K562 (cell line): ENCODE data around the gene RXYLT1. TPM values are rescaled to one million over a fixed set of nuclear protein-coding genes. Genes with fewer than 3 reads are reported as not detected.

Experiments
- ATAC-seq: fragments of 200-7000 bp; cut with Tn5 transposase; 3 replicates; pipeline ENCODE4 v1.9.1; 2020; ENCODE audit warnings: moderate library complexity
- BruUV-seq: library from RNA; stranded (reverse); fragments of 400-500 nt; replicated peaks from 2 replicates; lab custom pipeline; 2021; lab: Mats Ljungman, UMichigan
- CTCF ChIA-PET: fragments of 300-600 bp; formaldehyde crosslinking; extraction: SDS; loops from one replicate; lab custom pipeline; 2021; ENCODE audit warnings: low intra/inter-chr PET ratio; lab: Yijun Ruan, JAX
- POLR2A ChIA-PET: fragments of 300-600, 350-650 bp; sonication (Branson Sonifier 250); formaldehyde crosslinking; extraction: SDS; loops from one replicate; lab custom pipeline; 2021; ENCODE audit warnings: antibody characterized with exemption, inconsistent platforms; lab: Yijun Ruan, JAX
- DNase-seq, 4 experiments: peaks; one replicate each; pipeline versions ENCODE4 v3.0.0 to v3.0.0-alpha.2; 2011 to 2018; ENCODE audit warnings: low spot score in 3 of 4, mixed read lengths in 3 of 4; ENCODE audit errors: extremely low read depth in 1 of 4
- FAIRE-seq: peaks from 2 replicates; lab custom pipeline; 2011; peaks lifted over from hg19 to GRCh38; lab: Jason Lieb, UNC
- H2AFZ ChIP-seq: 2 replicates; pipeline ENCODE4 v1.6.0; 2011; ENCODE audit warnings: low read depth, low read length, control low read depth, inconsistent platforms
- H3K27ac ChIP-seq: fragments of 200-600 bp; 3 replicates; pipeline ENCODE4 v1.8.0; 2011; ENCODE audit warnings: low read depth, mild to moderate bottlenecking, control low read depth, inconsistent platforms, low read length, moderate library complexity, mixed read lengths; ENCODE audit errors: extremely low read depth
- H3K27me3 ChIP-seq, 2 experiments: fragments of 300-600 bp in 1 of 2; 2 replicates in 1 of 2; 3 replicates in 1 of 2; pipeline versions ENCODE4 v1.6.0 to v1.8.0; 2011; ENCODE audit warnings: inconsistent platforms in 2 of 2, low read length in 2 of 2, mild to moderate bottlenecking in 1 of 2, mixed read lengths in 1 of 2, moderate library complexity in 1 of 2; ENCODE audit not compliant: control insufficient read depth in 2 of 2, insufficient read depth in 2 of 2
- H3K36me3 ChIP-seq: fragments of 300-600 bp; 3 replicates; pipeline ENCODE4 v1.8.0; 2011; ENCODE audit warnings: mild to moderate bottlenecking, low read length, inconsistent platforms; ENCODE audit not compliant: control insufficient read depth, insufficient read depth
- H3K4me1 ChIP-seq, 2 experiments: fragments of 200-600 bp in 1 of 2; replicated peaks in 1 of 2; 2 replicates in 1 of 2; 3 replicates in 1 of 2; pipeline versions ENCODE4 v1.5.1 to v1.8.0; 2011; ENCODE audit warnings: inconsistent platforms in 2 of 2, low read length in 2 of 2, mild to moderate bottlenecking in 1 of 2, mixed read lengths in 1 of 2, moderate library complexity in 1 of 2; ENCODE audit not compliant: control insufficient read depth in 2 of 2, insufficient read depth in 2 of 2
- H3K4me2 ChIP-seq: 2 replicates; pipeline ENCODE4 v1.6.1; 2011; ENCODE audit warnings: low read length, control low read depth, inconsistent platforms, mixed read lengths; ENCODE audit not compliant: insufficient read depth
- H3K4me3 ChIP-seq: fragments of 200-600 bp; sonication (generic), shearing (Covaris generic); 2 replicates; pipeline ENCODE4 v1.5.1; 2016; ENCODE audit warnings: control low read depth, inconsistent platforms
- H3K79me2 ChIP-seq: fragments of 200-600 bp; 3 replicates; pipeline ENCODE4 v1.8.0; 2011; ENCODE audit warnings: low read length, inconsistent platforms; ENCODE audit not compliant: control insufficient read depth, insufficient read depth
- H3K9ac ChIP-seq, 2 experiments: 2 replicates each; pipeline versions ENCODE4 v1.6.0 to v1.6.1; 2011; ENCODE audit warnings: low read depth in 2 of 2, low read length in 2 of 2, control low read depth in 1 of 2, inconsistent platforms in 1 of 2, mild to moderate bottlenecking in 1 of 2, mixed read lengths in 1 of 2; ENCODE audit not compliant: insufficient read depth in 1 of 2
- H3K9me1 ChIP-seq: one replicate; pipeline ENCODE4 v1.6.0; 2011; ENCODE audit warnings: inconsistent platforms, mild to moderate bottlenecking, low read length, moderate library complexity; ENCODE audit not compliant: control insufficient read depth, insufficient read depth
- H3K9me3 ChIP-seq: replicated peaks from 2 replicates; pipeline ENCODE4 v1.5.1; 2011; ENCODE audit warnings: low read depth, low read length, inconsistent platforms; ENCODE audit not compliant: control insufficient read depth, insufficient read depth
- H4K20me1 ChIP-seq: replicated peaks from 2 replicates; pipeline ENCODE4 v1.6.1; 2011; ENCODE audit warnings: low read length, inconsistent platforms, mixed read lengths; ENCODE audit not compliant: control insufficient read depth, insufficient read depth
- ATF3 ChIP-seq, 2 experiments: fragments of 450-650 bp in 1 of 2; sonication (generic) in 1 of 2; formaldehyde crosslinking in 1 of 2; IDR thresholded peaks in 1 of 2; conservative IDR thresholded peaks in 1 of 2; 2 replicates each; pipeline versions ENCODE4 v1.6.1 to v1.8.1; 2016 to 2023; ENCODE audit warnings: mild to moderate bottlenecking in 2 of 2, moderate library complexity in 2 of 2, inconsistent platforms in 1 of 2, missing genetic modification reagents in 1 of 2
- CBX2 ChIP-seq: fragments of 200-600 bp; sonication (generic); IDR thresholded peaks from one replicate; pipeline ENCODE4 v1.6.1; 2012; ENCODE audit warnings: mild to moderate bottlenecking, low read length, inconsistent platforms; ENCODE audit not compliant: insufficient read depth, poor library complexity, severe bottlenecking
- RBBP5 ChIP-seq: fragments of 200-600 bp; sonication (generic); IDR thresholded peaks from 2 replicates; pipeline ENCODE4 v1.6.1; 2012; ENCODE audit warnings: borderline replicate concordance, mild to moderate bottlenecking, low read length, control low read depth, inconsistent platforms; ENCODE audit not compliant: insufficient read depth, poor library complexity, severe bottlenecking
- SIN3B ChIP-seq: fragments of 450-650 bp; IDR thresholded peaks from 2 replicates; pipeline ENCODE4 v1.6.1; 2017; ENCODE audit warnings: low read depth, mild to moderate bottlenecking, moderate library complexity
- WGBS: fragments of 100-300 bp; shearing (Covaris generic); methylation state at CpG from one replicate; pipeline ENCODE4 v1.1.6; 2016; ENCODE audit warnings: low coverage, mixed read lengths; ENCODE audit not compliant: insufficient coverage; ENCODE audit errors: missing lambda C conversion rate; 5-methylcytosine and 5-hydroxymethylcytosine counted together
- in situ Hi-C: fragments of 300-500 bp; cut with MboI; formaldehyde crosslinking; loops from 4 replicates; pipeline ENCODE4 v1.15.0; 2018; ENCODE audit warnings: inconsistent platforms, mixed read lengths
- intact Hi-C: fragments of 100-400 bp; cut with micrococcal nuclease; formaldehyde crosslinking; loops from 2 replicates; pipeline ENCODE4 v1.14.2; 2022
- polyA plus RNA-seq, 8 experiments: library from polyadenylated mRNA; depleted of rRNA in 4 of 8; stranded (reverse) in 5 of 8; unstranded in 3 of 8; fragments of >200 nt; fragmentation: Nextera tagmentation in 2 of 8; fragmentation: Illumina TruSeq in 1 of 8; extraction: Ambion mirVana in 2 of 8; extraction: Trizol in 1 of 8; gene quantifications; 2 replicates each; pipeline versions ENCODE4 v1.2.1 to v1.2.3, GENCODE V29; 2011 to 2014; ENCODE audit warnings: inconsistent platforms in 1 of 8, missing spikeins in 1 of 8
- total RNA-seq, 7 experiments: library from RNA; depleted of rRNA in 6 of 7; stranded (reverse); fragments of >200 nt in 6 of 7; fragmentation: Illumina TruSeq in 2 of 7; extraction: Trizol in 2 of 7; gene quantifications; 2 replicates each; pipeline versions ENCODE4 v1.2.1 to v1.2.3, GENCODE V29; 2011 to 2021; ENCODE audit warnings: low replicate concordance in 1 of 7

The RXYLT1 gene
- total and polyA plus RNA-seq, 9 of the 15 experiments (the other 6 are each of a cell fraction or from before 2014, with no cell fraction given), result 6.7 to 26.5 (median 20.9) TPM

GRCh38 chr12:63821781-63822251 lies 42.1 kb downstream of the RXYLT1 start:
- no peak for FAIRE-seq
- Histone ChIP-seq H3K9me3 (no peaks in the 10 kb centered on the region), H3K4me3 (no peak overlapping the region), H3K9ac (peak overlapping the region in 1 of 2 experiments; percentile 26; a peak in 1 of 4 replicates), H3K9me1 (no peaks in the 10 kb centered on the region), H3K4me1 (peaks cover 0 to 5% of the 10 kb centered on the region in 2 experiments; a peak in 1 of 5 replicates), H3K79me2 (no peaks in the 10 kb centered on the region), H3K36me3 (no peaks in the 10 kb centered on the region), H2AFZ (no peak overlapping the region), H3K27me3 (peaks cover 4 to 19% of the 10 kb centered on the region in 2 experiments; a peak in 4 of 5 replicates), H3K27ac (no peak overlapping the region), H4K20me1 (no peaks in the 10 kb centered on the region), H3K4me2 (no peak overlapping the region)
- no peak for ATAC-seq
- WGBS, result 25% methylated on average over 31 of the region's 38 CpGs
- DNase-seq, result no peak
- in situ Hi-C loops, result loop anchor here (25.0 kb wide), 1 partner anchor 410 kb away; no protein-coding TSS in a partner anchor
- TF ChIP-seq SIN3B (no peak), ATF3 (IDR thresholded peaks at IDR 0.05) (no peak), ATF3 (CRISPR knock-in tag; conservative IDR thresholded peaks at IDR 0.05) (no peak), RBBP5 (no peak), CBX2 (no peak)
- CTCF ChIA-PET, result no interaction called here
- intact Hi-C loops, result no loop called here
- BruUV-seq, result no TSS peak
- POLR2A ChIA-PET, result no interaction called here
